AG04449 (cell line): Measurements from ENCODE around the gene CIC.

Source experiments
- CTCF ChIA-PET: fragments of 350-600 bp; formaldehyde crosslinking; extraction: SDS; loops from one replicate; lab custom pipeline; 2021; ENCODE audit warnings: antibody characterized with exemption; lab: Yijun Ruan, JAX
- POLR2A ChIA-PET: fragments of 400-600, 350-600 bp; formaldehyde crosslinking; extraction: SDS; loops from one replicate; lab custom pipeline; 2020; ENCODE audit warnings: antibody characterized with exemption, inconsistent platforms; lab: Yijun Ruan, JAX
- DNase-seq: peaks from one replicate; pipeline ENCODE4 v3.0.0-alpha.2; 2010; ENCODE audit warnings: low read depth, low spot score
- H3K4me3 ChIP-seq: 2 replicates; pipeline ENCODE4 v1.5.1; 2011; ENCODE audit warnings: low read depth, mild to moderate bottlenecking, control low read depth, low read length
- CTCF ChIP-seq: IDR thresholded peaks from one replicate; pipeline ENCODE4 v1.5.1; 2011; ENCODE audit warnings: mild to moderate bottlenecking, moderate library complexity, low read length, control low read depth, inconsistent platforms; ENCODE audit not compliant: insufficient read depth; ENCODE audit errors: missing control alignments

The CIC gene

DNA sequence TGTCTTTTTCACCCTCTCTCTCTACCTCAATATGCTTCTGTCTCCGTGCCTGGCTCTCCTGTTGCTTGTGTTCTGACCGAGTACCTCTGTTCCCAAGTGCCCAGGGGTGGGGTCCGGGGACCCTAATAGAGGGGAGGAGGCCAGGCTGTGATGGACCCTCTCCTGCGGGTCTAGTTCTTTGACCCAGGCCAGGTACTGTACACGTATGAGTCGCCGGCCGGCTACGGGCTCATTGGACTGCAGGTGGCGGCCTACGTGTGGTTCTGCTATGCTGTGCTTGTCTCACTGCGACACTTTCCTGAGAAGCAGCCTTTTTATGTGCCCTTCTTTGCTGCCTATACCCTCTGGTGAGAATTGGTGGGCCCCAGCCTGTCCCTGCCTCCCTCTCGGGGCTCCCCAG is 48.5 kb downstream of the CIC start:
- no peak for TF ChIP-seq CTCF
- POLR2A ChIA-PET: no interaction called here
- no peak for DNase-seq
- CTCF ChIA-PET: no interaction called here
- no peak overlapping the region for H3K4me3 ChIP-seq

GRCh38 chr19:42322305-42322704 is 53.3 kb downstream of the CIC start:
- no peak overlapping the region for H3K4me3 ChIP-seq
- CTCF ChIA-PET: interaction anchor here (1.0 to 4.4 kb wide), 8 partner anchors 8 to 213 kb away, joined by 3 to 53 read pairs (median 4); no protein-coding TSS in a partner anchor
- no peak for DNase-seq
- TF ChIP-seq CTCF: no peak
- POLR2A ChIA-PET: no interaction called here

- POLR2A ChIA-PET: no interaction called here
- no peak for TF ChIP-seq CTCF
- CTCF ChIA-PET: interaction anchor here (0.8 to 4.4 kb wide), 8 partner anchors 10 to 215 kb away, joined by 3 to 53 read pairs (median 6); no protein-coding TSS in a partner anchor
- no peak overlapping the region for H3K4me3 ChIP-seq
- DNase-seq: no peak
Observed at GRCh38 chr19:42323473-42323851, 54.4 kb downstream of the CIC start.

GRCh38 chr19:42323852-42324654 is 55.0 kb downstream of the CIC start:
- no peak overlapping the region for H3K4me3 ChIP-seq
- CTCF ChIA-PET: interaction anchor here (0.8 to 4.4 kb wide), 7 partner anchors 10 to 215 kb away, joined by 3 to 53 read pairs (median 6); no protein-coding TSS in a partner anchor
- no peak for DNase-seq
- TF ChIP-seq CTCF: peak; percentile 3
- POLR2A ChIA-PET: no interaction called here

DNA sequence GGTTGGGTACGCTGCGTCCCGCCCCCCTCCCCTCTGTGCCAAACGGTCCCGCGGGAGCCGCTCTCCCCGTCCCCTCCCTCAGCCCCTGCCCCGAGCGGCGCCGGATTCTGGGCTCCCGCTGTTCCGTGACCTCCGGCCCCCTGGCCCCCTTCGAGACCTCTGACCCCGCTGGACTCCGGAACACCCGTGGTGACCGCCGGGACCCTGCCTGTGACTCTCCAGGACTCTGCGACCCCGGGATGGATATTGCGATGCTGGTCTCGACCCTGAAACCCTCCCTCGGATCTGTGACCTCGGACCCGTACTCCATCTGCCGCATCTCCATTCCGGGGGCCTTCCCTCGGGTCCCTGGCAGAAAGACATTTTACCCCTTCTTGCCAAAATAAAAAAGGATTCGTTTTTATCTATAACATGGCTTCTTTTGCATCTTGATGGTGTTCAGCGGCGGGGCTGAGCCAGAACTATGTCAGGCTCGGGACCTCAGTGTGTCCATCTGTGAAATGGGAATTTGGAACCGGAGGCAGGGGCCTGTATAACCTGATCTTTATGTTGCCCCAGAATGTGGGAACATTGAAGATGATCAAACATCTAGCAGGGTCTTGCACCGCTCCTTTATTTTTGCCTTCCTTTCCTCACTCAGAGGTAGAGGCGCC is 55.7 kb downstream of the CIC start:
- DNase-seq: no peak
- no peak for TF ChIP-seq CTCF
- H3K4me3 ChIP-seq: peak overlapping the region; percentile 8; the same call in 1 of the 2 replicates
- POLR2A ChIA-PET: no interaction called here
- CTCF ChIA-PET: interaction anchor here (1.0 to 4.4 kb wide), 2 partner anchors 11 to 79 kb away, joined by 3 to 53 read pairs; no protein-coding TSS in a partner anchor

- CTCF ChIA-PET: no interaction called here
Observed at GRCh38 chr19:42325308-42325895, 56.4 kb downstream of the CIC start, which contains the start of gene MEGF8. TSS of gene MEGF8 (plus strand) at chr19:42325635. CDS start at chr19:42326244, 609 bp downstream.

More at GRCh38 chr19:42325308-42325895, 56.4 kb downstream of the CIC start, which contains the start of gene MEGF8:
- peak; percentile 91 for DNase-seq
- TF ChIP-seq CTCF: peak; percentile 83
- POLR2A ChIA-PET: no interaction called here
- H3K4me3 ChIP-seq: peak within 1 kb of the TSS; percentile 88
